GM21447 (cell line): ENCODE data around the gene TMEM141.
"Not testable (repeated sequence)": the region's sequence is repeated elsewhere in the genome, so short reads cannot be mapped to it uniquely, and the experiment has no call there.

Experiments
- ATAC-seq: cut with Tn5 transposase; IDR thresholded peaks from one replicate; pipeline ENCODE4 v1.9.1; 2021; ENCODE audit not compliant: unreplicated experiment

Gene TMEM141

GRCh38 chr9:136773386-136774044, 17.6 kb upstream of the TMEM141 start:
- ATAC-seq = no peak

GRCh38 chr9:136774416-136775045, 16.6 kb upstream of the TMEM141 start:
- ATAC-seq = no peak

- ATAC-seq = no peak
These were observed 16.0 kb upstream of the TMEM141 start for GRCh38 chr9:136775191-136775590.

GRCh38 chr9:136776947-136777346, 14.2 kb upstream of the TMEM141 start:
- ATAC-seq = no peak

GRCh38 chr9:136777359-136777758, 13.8 kb upstream of the TMEM141 start:
- ATAC-seq = no peak

GRCh38 chr9:136779808-136780207, 11.3 kb upstream of the TMEM141 start:
- ATAC-seq = no peak

GRCh38 chr9:136782452-136782851, 8.7 kb upstream of the TMEM141 start:
- ATAC-seq = no peak

GRCh38 chr9:136784249-136784996, 6.7 kb upstream of the TMEM141 start:
- no peak for ATAC-seq

- ATAC-seq = no peak
These were observed 6.2 kb upstream of the TMEM141 start for GRCh38 chr9:136784997-136785361.

- ATAC-seq = not testable (repeated sequence)
These were observed 5.4 kb upstream of the TMEM141 start for GRCh38 chr9:136785565-136786355.

- no peak for ATAC-seq
These were observed 4.7 kb upstream of the TMEM141 start for GRCh38 chr9:136786451-136786850.

- ATAC-seq = not testable (repeated sequence)
These were observed 4.2 kb upstream of the TMEM141 start for GRCh38 chr9:136786983-136787382.

- no peak for ATAC-seq
These were observed 3.3 kb upstream of the TMEM141 start for GRCh38 chr9:136787690-136788400.

GRCh38 chr9:136788644-136789522, 2.3 kb upstream of the TMEM141 start:
- not testable (repeated sequence) for ATAC-seq

- ATAC-seq = no peak
These were observed 1.6 kb upstream of the TMEM141 start for GRCh38 chr9:136789523-136789937.

GRCh38 chr9:136791516-136792276, 552 bp downstream of the TMEM141 start:
- ATAC-seq = peak; percentile 17

- ATAC-seq = no peak
These were observed 1.4 kb downstream of the TMEM141 start for GRCh38 chr9:136792321-136793085.
